Measurements from ENCODE around the gene TRA2B.

TRA2B gene

GRCh38 chr3:185949515-185949914 is 11.7 kb upstream of the TRA2B start:
- no peak for DNase-seq

- DNase-seq: no peak
These were observed 10.5 kb upstream of the TRA2B start for GRCh38 chr3:185948292-185948691.

- DNase-seq: no peak
These were observed 5.9 kb upstream of the TRA2B start for GRCh38 chr3:185943760-185944106.

DNA sequence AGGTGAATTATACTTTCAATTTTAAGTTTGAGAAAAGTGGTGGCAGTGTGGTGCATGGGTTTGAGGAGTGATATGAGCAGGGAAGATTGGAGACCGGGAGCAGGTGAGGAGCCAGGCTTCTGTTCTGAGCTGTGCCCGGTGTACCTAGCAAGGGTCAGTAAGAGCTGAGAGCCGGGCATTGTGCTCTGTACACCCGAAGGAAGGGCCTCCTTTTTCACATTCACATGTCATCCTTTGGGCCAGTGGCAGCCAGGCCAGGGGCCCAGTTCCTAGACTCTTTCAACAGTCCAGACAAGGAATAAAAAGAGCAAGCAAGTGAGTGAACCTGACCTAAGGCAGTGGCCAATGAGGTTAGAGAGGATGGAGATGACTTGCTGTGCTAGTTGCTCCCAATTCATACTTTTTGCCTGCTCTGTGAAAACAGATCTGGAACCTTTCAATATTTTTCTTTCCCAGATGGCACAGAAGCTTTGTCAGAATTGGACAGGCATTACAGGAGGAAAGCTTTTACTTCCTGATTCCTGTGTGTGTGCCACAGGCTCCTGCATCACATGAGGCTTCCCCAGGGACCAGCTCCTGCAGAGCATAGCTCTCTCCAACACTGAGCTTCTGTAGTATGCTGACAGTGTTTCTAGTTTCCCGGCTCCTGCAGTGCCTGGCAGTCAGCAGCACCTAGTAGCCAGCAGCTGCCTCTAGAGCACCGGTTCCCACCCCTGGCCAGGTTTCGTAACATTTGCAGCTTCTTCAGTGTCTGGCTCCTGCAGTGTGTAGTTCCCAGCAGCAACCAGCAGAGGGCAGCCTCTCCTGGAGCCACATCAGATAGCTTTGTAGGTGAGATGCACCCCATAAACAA is 5.3 kb upstream of the TRA2B start:
- peak; percentile 41 for DNase-seq

- DNase-seq: no peak
These were observed 4.6 kb upstream of the TRA2B start for GRCh38 chr3:185942396-185942795.

GRCh38 chr3:185940951-185941350 is 3.1 kb upstream of the TRA2B start:
- DNase-seq: no peak

GRCh38 chr3:185939721-185940120 is 1.9 kb upstream of the TRA2B start:
- no peak for DNase-seq

DNA sequence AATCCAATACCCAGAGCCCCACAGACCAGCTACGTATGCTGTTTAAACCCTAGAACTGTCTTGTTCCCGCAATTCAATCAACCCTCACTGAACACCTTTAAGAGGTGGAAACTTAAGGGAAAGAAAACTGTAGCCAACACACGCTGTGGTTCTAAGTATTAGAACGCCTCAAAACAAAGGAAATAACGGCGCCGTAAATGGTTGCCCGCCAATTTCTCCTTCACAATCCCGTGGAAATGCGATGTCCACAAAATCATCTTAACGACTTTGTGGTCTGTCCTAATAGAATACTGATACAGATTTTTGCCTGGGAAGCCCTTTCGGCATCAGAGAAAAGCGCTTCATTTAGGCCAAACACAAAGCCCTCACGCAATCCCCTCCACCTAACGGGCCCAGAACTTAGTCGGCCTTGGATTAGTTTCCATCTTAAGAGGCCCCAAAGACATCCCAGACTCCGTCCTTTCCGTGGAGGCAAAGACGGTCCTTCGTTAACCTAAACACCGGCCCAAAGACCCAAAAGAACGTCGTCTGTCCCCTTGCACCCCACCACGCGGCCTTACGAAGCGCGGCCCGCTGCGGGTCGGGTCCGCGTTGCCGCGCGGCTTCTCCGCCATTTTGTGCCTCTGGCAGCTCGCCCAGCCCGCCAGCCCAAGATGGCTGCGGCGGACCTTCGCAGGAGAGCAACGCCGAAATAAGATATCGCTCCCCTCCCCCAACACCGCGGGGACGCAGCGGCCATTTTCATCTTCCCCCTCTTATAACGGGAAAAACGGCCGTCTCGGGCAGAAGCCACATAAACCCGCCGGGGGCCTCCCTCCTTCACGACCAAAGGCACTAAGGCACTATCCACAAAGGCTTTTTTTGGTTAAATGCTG is 763 bp downstream of the TRA2B start:
- peak; percentile 69 for DNase-seq

DNA sequence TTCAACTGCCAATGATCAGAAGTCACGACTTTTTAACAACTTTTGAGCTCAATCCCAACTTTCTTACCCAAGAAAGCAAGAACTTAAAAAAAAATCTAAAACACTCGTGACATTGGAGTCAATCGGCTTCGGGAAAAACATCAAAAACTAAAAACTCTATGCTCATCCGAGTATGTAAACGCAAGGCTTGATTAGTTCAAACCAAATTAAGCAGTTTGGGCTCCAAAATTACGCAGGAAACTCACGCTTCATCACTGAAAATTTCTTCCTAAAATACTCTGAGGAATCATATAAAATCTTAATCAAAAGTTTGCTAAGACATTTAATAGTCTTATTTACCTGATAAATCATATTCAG is 1.6 kb downstream of the TRA2B start:
- no peak for DNase-seq

GRCh38 chr3:185935465-185936272 is 2.1 kb downstream of the TRA2B start:
- DNase-seq: no peak

DNA sequence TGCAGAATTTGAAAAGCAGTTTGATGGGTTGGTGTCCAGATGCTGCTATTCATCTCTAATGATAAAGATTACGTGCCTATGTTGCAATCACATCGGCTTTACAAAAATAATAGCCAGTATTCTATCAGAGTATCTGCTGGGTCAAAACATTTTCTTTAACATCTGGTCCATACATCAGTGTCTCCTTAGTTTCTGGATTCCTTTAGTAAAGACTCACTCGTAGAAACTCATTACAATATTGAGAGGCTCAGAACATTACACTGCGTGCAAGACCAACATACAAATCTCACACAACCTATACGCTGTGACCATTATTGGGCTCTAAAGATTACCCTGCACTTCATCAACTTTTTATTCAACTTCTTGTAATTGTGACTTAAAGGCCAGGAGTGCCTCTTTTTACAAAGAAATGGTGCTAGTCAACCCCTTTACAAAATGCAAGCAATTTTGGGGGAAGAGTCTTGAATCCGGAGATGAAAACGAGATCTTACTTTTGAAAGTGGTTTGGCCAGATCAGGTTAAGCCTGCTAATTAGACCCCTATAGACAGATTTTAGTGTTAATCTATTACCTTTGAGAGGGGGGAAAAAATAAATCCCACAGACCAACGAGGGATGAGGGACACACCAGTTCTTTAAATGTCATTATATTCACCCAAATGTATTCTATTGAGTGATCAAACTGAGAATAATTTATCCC is 2.9 kb downstream of the TRA2B start:
- no peak for DNase-seq

DNA sequence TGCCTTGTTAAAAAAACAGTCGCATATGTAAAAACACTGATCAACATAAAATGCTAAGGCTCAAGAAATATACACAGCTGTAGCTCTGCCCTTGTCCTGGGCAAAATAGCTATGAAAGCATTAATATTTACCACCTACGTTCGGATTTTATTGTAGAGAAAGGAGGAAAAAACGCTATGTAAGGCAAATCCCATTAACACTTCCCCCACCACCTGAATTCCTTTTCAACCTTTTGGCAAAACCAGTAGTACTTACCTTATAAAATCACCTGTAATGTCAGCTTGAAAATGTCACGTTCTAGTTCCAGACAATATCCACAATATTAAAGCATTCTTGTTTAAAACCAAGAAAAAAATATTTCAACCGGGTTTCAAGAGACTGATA is 3.6 kb downstream of the TRA2B start:
- DNase-seq: no peak

- DNase-seq: no peak
These were observed 4.2 kb downstream of the TRA2B start for GRCh38 chr3:185933374-185934173.

GRCh38 chr3:185931777-185932612 is 5.8 kb downstream of the TRA2B start:
- no peak for DNase-seq

DNA sequence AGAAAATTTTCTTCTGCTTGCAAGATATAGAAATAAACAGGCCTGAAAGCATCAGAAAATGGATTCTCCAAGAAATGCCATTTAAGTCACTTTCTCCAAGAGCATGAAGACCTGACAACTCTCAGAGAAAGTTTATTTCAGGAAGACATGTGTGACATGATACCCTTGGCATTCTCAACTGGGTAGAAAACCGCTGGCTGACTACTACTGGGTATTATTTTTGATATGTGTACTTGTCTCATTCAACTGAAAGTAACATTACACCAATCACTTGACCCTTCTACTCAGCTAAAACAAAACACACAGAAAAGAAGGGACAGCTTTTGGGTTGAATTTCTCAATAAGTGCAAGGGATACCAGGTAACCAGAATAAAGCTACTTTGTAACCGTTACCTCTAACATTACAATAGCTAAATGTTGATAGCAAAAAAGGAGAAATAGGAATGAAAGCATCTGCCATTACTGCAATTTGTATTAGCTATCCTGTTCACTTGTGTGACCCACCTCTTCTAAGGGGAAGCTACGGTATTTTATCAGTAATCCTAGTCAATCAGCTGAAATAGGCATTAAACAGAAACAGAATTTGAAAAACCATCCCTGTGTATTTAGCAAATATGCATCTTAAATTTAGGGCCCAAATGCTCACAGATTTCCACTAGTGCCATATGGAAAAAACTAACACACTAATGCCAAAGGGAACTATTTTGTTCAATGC is 7.3 kb downstream of the TRA2B start:
- no peak for DNase-seq

- DNase-seq: no peak
These were observed 8.3 kb downstream of the TRA2B start for GRCh38 chr3:185929192-185930151.

DNA sequence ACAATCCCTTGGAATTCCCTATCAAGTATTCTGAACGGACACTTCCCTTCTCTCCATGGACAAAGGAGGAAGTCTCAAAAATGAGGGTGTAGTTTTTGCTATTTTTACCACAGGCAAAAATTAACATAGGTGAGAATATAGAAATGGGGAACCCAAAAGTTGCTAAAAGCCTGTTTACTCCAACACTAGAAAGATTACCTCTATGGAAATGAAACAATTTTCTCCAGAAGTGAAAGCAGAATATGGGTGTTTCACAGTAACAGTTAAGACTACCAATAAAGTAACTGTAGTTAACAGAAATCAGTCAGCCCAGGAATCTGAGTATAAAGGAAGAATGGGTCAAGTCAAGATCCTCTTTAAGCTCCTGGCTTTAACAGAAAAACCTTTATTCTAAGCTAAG is 9.3 kb downstream of the TRA2B start:
- DNase-seq: no peak

- DNase-seq: no peak
These were observed 10.2 kb downstream of the TRA2B start for GRCh38 chr3:185927501-185928200.

Data from amniotic stem cell (primary cell).